Activated T-cell treated with anti-CD3 and anti-CD28 coated beads, Interleukin-2, amount 50 U/mL, for 4 hours (primary cell): ENCODE data around the gene CD79A. TPM values are rescaled to one million over a fixed set of nuclear protein-coding genes. Genes with fewer than 3 reads are reported as not detected.

ENCODE experiments used
- ATAC-seq, 2 donors: fragments of 200-7000 bp; cut with Tn5 transposase; one replicate each; pipeline ENCODE4 v1.10.0; 2021
- DNase-seq: peaks from one replicate; pipeline ENCODE4 v3.0.0-alpha.2; 2020
- H3K27me3 Mint-ChIP-seq: one replicate; pipeline ENCODE4 v1.8.0; 2021; ENCODE audit warnings: low read depth, mixed read lengths
- H3K36me3 Mint-ChIP-seq: one replicate; pipeline ENCODE4 v1.8.0; 2022; ENCODE audit warnings: mixed read lengths; ENCODE audit not compliant: insufficient read depth
- H3K4me1 Mint-ChIP-seq: one replicate; pipeline ENCODE4 v1.8.0; 2021; ENCODE audit warnings: low read depth, mixed read lengths
- H3K4me3 Mint-ChIP-seq: one replicate; pipeline ENCODE4 v1.8.0; 2021; ENCODE audit warnings: mild to moderate bottlenecking, moderate library complexity, mixed read lengths
- H3K9me3 Mint-ChIP-seq: one replicate; pipeline ENCODE4 v1.8.0; 2021; ENCODE audit warnings: mixed read lengths
- total RNA-seq, 3 donors: library from RNA; stranded (reverse); gene quantifications; one replicate each; pipeline ENCODE4 v1.2.1, GENCODE V29; 2021

The CD79A gene
- total RNA-seq, 3 donors from 2014 or later = 2.2 to 7.8 (median 2.7) TPM

- peaks cover 34% of the 10 kb centered on the region for H3K4me1 Mint-ChIP-seq
- H3K36me3 Mint-ChIP-seq = peaks cover 47% of the 10 kb centered on the region
- no peak overlapping the region for H3K4me3 Mint-ChIP-seq
- DNase-seq (no peak), ATAC-seq (no peak)
- H3K27me3 Mint-ChIP-seq = no peaks in the 10 kb centered on the region
- H3K9me3 Mint-ChIP-seq = no peaks in the 10 kb centered on the region
Observed at GRCh38 chr19:41901707-41902360, 24.8 kb downstream of the CD79A start.

- ATAC-seq (no peak), DNase-seq (no peak)
- H3K4me1 Mint-ChIP-seq = peaks cover 33% of the 10 kb centered on the region
- no peaks in the 10 kb centered on the region for H3K9me3 Mint-ChIP-seq
- H3K4me3 Mint-ChIP-seq = no peak overlapping the region
- no peaks in the 10 kb centered on the region for H3K27me3 Mint-ChIP-seq
- H3K36me3 Mint-ChIP-seq = peaks cover 50% of the 10 kb centered on the region
Observed at GRCh38 chr19:41902594-41902993, 25.5 kb downstream of the CD79A start.

GRCh38 chr19:41903193-41903953 lies 26.3 kb downstream of the CD79A start:
- Mint-ChIP-seq H3K27me3 (no peaks in the 10 kb centered on the region), H3K4me3 (no peak overlapping the region), H3K4me1 (peaks cover 27% of the 10 kb centered on the region), H3K36me3 (peaks cover 46% of the 10 kb centered on the region), H3K9me3 (no peaks in the 10 kb centered on the region)
- DNase-seq = no peak
- ATAC-seq = no peak

- DNase-seq (no peak), ATAC-seq (no peak)
- Mint-ChIP-seq H3K27me3 (no peaks in the 10 kb centered on the region), H3K4me3 (no peak overlapping the region), H3K9me3 (no peaks in the 10 kb centered on the region), H3K36me3 (peaks cover 38% of the 10 kb centered on the region), H3K4me1 (peaks cover 20% of the 10 kb centered on the region)
Observed at GRCh38 chr19:41904118-41904870, 27.2 kb downstream of the CD79A start.

GRCh38 chr19:41905273-41906002 lies 28.4 kb downstream of the CD79A start:
- no peaks in the 10 kb centered on the region for H3K27me3 Mint-ChIP-seq
- peaks cover 34% of the 10 kb centered on the region for H3K36me3 Mint-ChIP-seq

GRCh38 chr19:41906271-41906670 lies 29.2 kb downstream of the CD79A start:
- Mint-ChIP-seq H3K4me3 (no peak overlapping the region), H3K36me3 (peaks cover 35% of the 10 kb centered on the region), H3K9me3 (no peaks in the 10 kb centered on the region), H3K4me1 (peaks cover 24% of the 10 kb centered on the region), H3K27me3 (no peaks in the 10 kb centered on the region)
- no peak for ATAC-seq
- no peak for DNase-seq

More at GRCh38 chr19:41905273-41906002, 28.4 kb downstream of the CD79A start:
- ATAC-seq (no peak), DNase-seq (no peak)
- Mint-ChIP-seq H3K4me3 (no peak overlapping the region), H3K9me3 (no peaks in the 10 kb centered on the region), H3K4me1 (peaks cover 17% of the 10 kb centered on the region)

- no peak overlapping the region for H3K4me3 Mint-ChIP-seq
- peaks cover 29% of the 10 kb centered on the region for H3K36me3 Mint-ChIP-seq
- no peaks in the 10 kb centered on the region for H3K27me3 Mint-ChIP-seq
- DNase-seq (no peak), ATAC-seq (no peak)
- H3K4me1 Mint-ChIP-seq = peaks cover 30% of the 10 kb centered on the region
- no peaks in the 10 kb centered on the region for H3K9me3 Mint-ChIP-seq
Observed at GRCh38 chr19:41906916-41907680, 30.0 kb downstream of the CD79A start.

- DNase-seq (no peak), ATAC-seq (no peak)
- no peaks in the 10 kb centered on the region for H3K9me3 Mint-ChIP-seq
- H3K36me3 Mint-ChIP-seq = peaks cover 24% of the 10 kb centered on the region
- H3K4me3 Mint-ChIP-seq = no peak overlapping the region
- peaks cover 35% of the 10 kb centered on the region for H3K4me1 Mint-ChIP-seq
- peaks cover 5% of the 10 kb centered on the region for H3K27me3 Mint-ChIP-seq
Observed at GRCh38 chr19:41907994-41908615, 31.0 kb downstream of the CD79A start.

GRCh38 chr19:41908724-41909464 lies 31.8 kb downstream of the CD79A start:
- ATAC-seq = no peak
- peaks cover 39% of the 10 kb centered on the region for H3K4me1 Mint-ChIP-seq
- H3K36me3 Mint-ChIP-seq = peaks cover 21% of the 10 kb centered on the region
- no peaks in the 10 kb centered on the region for H3K9me3 Mint-ChIP-seq
- peaks cover 8% of the 10 kb centered on the region for H3K27me3 Mint-ChIP-seq
- no peak for DNase-seq
- H3K4me3 Mint-ChIP-seq = no peak overlapping the region

- peaks cover 15% of the 10 kb centered on the region for H3K36me3 Mint-ChIP-seq
- ATAC-seq (no peak), DNase-seq (no peak)
- H3K27me3 Mint-ChIP-seq = peaks cover 13% of the 10 kb centered on the region
- H3K4me3 Mint-ChIP-seq = no peak overlapping the region
- no peaks in the 10 kb centered on the region for H3K9me3 Mint-ChIP-seq
- peaks cover 40% of the 10 kb centered on the region for H3K4me1 Mint-ChIP-seq
Observed at GRCh38 chr19:41909706-41910105, 32.6 kb downstream of the CD79A start.

GRCh38 chr19:41910240-41910991 lies 33.3 kb downstream of the CD79A start:
- H3K27me3 Mint-ChIP-seq = peaks cover 13% of the 10 kb centered on the region
- H3K36me3 Mint-ChIP-seq = peaks cover 14% of the 10 kb centered on the region
- DNase-seq (no peak), ATAC-seq (no peak)
- H3K9me3 Mint-ChIP-seq = no peaks in the 10 kb centered on the region
- H3K4me1 Mint-ChIP-seq = peaks cover 38% of the 10 kb centered on the region
- H3K4me3 Mint-ChIP-seq = no peak overlapping the region
